PC-9 (cell line): ENCODE results near the gene ATP5ME.

Experiments
- CTCF ChIP-seq: fragments of 200-600 bp; sonication (generic); conservative IDR thresholded peaks from 2 replicates; pipeline ENCODE4 v1.6.1; 2017; ENCODE audit warnings: mixed run types, antibody characterized with exemption, mild to moderate bottlenecking, moderate library complexity
- EZH2 ChIP-seq: fragments of 200-600 bp; sonication (generic); IDR thresholded peaks from 2 replicates; pipeline ENCODE4 v1.8.0; 2017; ENCODE audit warnings: antibody characterized with exemption, low read depth

GRCh38 chr4:663438-664428 lies 10.3 kb downstream of the ATP5ME start:
- TF ChIP-seq CTCF (no peak), EZH2 (no peak)
